HUDEP-2 (cell line): ENCODE results near the gene PAX3.

Experiments
- DNase-seq, 76 experiments: peaks; one replicate each; lab custom pipeline; 2025; ENCODE audit not compliant: unreplicated experiment in 76 of 76; lab: John Stamatoyannopoulos, UW

Gene PAX3

GRCh38 chr2:222298311-222299150 lies at the start of gene PAX3:
TSS of gene PAX3 (minus strand) at chr2:222298998. CDS start at chr2:222298615, 383 bp downstream.
- DNase-seq = no peak

GRCh38 chr2:222341331-222341730 lies 42.5 kb upstream of the PAX3 start:
- DNase-seq = no peak

- DNase-seq = no peak
Measured at GRCh38 chr2:222338374-222338773, 39.6 kb upstream of the PAX3 start.

- DNase-seq = no peak
Measured at GRCh38 chr2:222336931-222337330, 38.1 kb upstream of the PAX3 start.

GRCh38 chr2:222336442-222336841 lies 37.6 kb upstream of the PAX3 start:
- no peak for DNase-seq

GRCh38 chr2:222334914-222335313 lies 36.1 kb upstream of the PAX3 start:
- no peak for DNase-seq

GRCh38 chr2:222333397-222333796 lies 34.6 kb upstream of the PAX3 start:
- no peak for DNase-seq

- no peak for DNase-seq
Measured at GRCh38 chr2:222332116-222332515, 33.3 kb upstream of the PAX3 start.

GRCh38 chr2:222330910-222331309 lies 32.1 kb upstream of the PAX3 start:
- DNase-seq = no peak

GRCh38 chr2:222322236-222322635 lies 23.4 kb upstream of the PAX3 start:
- no peak for DNase-seq

- DNase-seq = no peak
Measured at GRCh38 chr2:222320436-222321395, 21.9 kb upstream of the PAX3 start.

- peak in 1 of 76 experiments; percentile 17 for DNase-seq
Measured at GRCh38 chr2:222319586-222320435, 21.0 kb upstream of the PAX3 start.

GRCh38 chr2:222318712-222319585 lies 20.2 kb upstream of the PAX3 start:
- DNase-seq = peak in 7 of 76 experiments; percentile 8 to 32 (median 21)

- peak in 43 of 76 experiments; percentile 7 to 56 (median 29) for DNase-seq
Measured at GRCh38 chr2:222318026-222318711, 19.4 kb upstream of the PAX3 start.

- DNase-seq = peak in 1 of 76 experiments; percentile 4
Measured at GRCh38 chr2:222315443-222316121, 16.8 kb upstream of the PAX3 start.

- DNase-seq = no peak
Measured at GRCh38 chr2:222313816-222314215, 15.0 kb upstream of the PAX3 start.

- DNase-seq = no peak
Measured at GRCh38 chr2:222311978-222312738, 13.4 kb upstream of the PAX3 start.
